Heart left ventricle (tissue), 16 donors: ENCODE results near the gene ADCY7. TPM values are rescaled to one million over a fixed set of nuclear protein-coding genes. Genes with fewer than 3 reads are reported as not detected.
A peak's percentile ranks its signal among the peaks of the same experiment; 100 is the strongest.

Source experiments
- ATAC-seq, 4 donors: fragments of 200-7000 bp; cut with Tn5 transposase; one replicate each; pipeline ENCODE4 v1.9.1; 2020 to 2022; ENCODE audit warnings: moderate library complexity in 4 of 4, mild to moderate bottlenecking in 3 of 4, moderate number of reproducible peaks in 1 of 4
- DNase-seq, 5 donors: peaks; one replicate each; pipeline ENCODE4 v3.0.0-alpha.2; 2020
- H3K27ac ChIP-seq, 12 donors: fragments of 200-600 bp; sonication (generic) in 4 of 12; one replicate each; pipeline versions ENCODE4 v1.5.0 to v1.8.0; 2016 to 2022; ENCODE audit warnings: mild to moderate bottlenecking in 2 of 12
- H3K27me3 ChIP-seq, 9 donors: fragments of 200-600 bp; sonication (generic) in 2 of 9; one replicate each; pipeline versions ENCODE4 v1.5.1 to v1.8.0; 2016 to 2022; ENCODE audit warnings: mild to moderate bottlenecking in 3 of 9
- H3K36me3 ChIP-seq, 9 donors: fragments of 200-600 bp; sonication (generic) in 2 of 9; one replicate each; pipeline versions ENCODE4 v1.5.0 to v1.8.0; 2018 to 2022; ENCODE audit warnings: mild to moderate bottlenecking in 2 of 9
- H3K4me1 ChIP-seq, 12 donors: fragments of 200-600 bp; sonication (generic) in 4 of 12; one replicate each; pipeline versions ENCODE4 v1.5.0 to v1.8.0; 2016 to 2022; ENCODE audit warnings: mild to moderate bottlenecking in 3 of 12
- H3K4me3 ChIP-seq, 12 donors: fragments of 200-600 bp; sonication (generic) in 4 of 12; one replicate each; pipeline versions ENCODE4 v1.5.0 to v1.8.0; 2017 to 2022; ENCODE audit warnings: mild to moderate bottlenecking in 9 of 12, moderate library complexity in 4 of 12
- H3K9me3 ChIP-seq, 12 donors: fragments of 200-600 bp; sonication (generic) in 4 of 12; one replicate each; pipeline versions ENCODE4 v1.5.0 to v1.8.0; 2016 to 2022; ENCODE audit warnings: mild to moderate bottlenecking in 1 of 12
- CTCF ChIP-seq, 12 donors: fragments of 200-600 bp; sonication (generic) in 4 of 12; IDR thresholded peaks; one replicate each; pipeline versions ENCODE4 v1.5.0 to v1.8.0; 2018 to 2022; ENCODE audit warnings: antibody characterized with exemption in 12 of 12, mild to moderate bottlenecking in 5 of 12
- POLR2A ChIP-seq, 2 donors: fragments of 450-650 bp; IDR thresholded peaks; one replicate each; pipeline ENCODE4 v1.6.1; 2017; ENCODE audit warnings: antibody characterized with exemption in 2 of 2, mild to moderate bottlenecking in 2 of 2, moderate library complexity in 2 of 2
- WGBS, 4 donors: extraction: QIAGEN DNeasy Blood & Tissue Kit in 2 of 4; methylation state at CpG; one replicate each; pipeline versions ENCODE4 v1.1.5 to v1.1.7; 2013 to 2018; 5-methylcytosine and 5-hydroxymethylcytosine counted together
- intact Hi-C, 10 donors: fragments of 100-400 bp; cut with DNase I; formaldehyde crosslinking; loops; one replicate each; pipeline versions ENCODE4 v1.11.1 to v1.14.2; 2022
- polyA plus RNA-seq, 2 donors: library from polyadenylated mRNA; stranded (reverse); fragments of 200-250 nt; gene quantifications; one replicate each; pipeline ENCODE4 v1.2.3, GENCODE V29; 2013
- total RNA-seq, 9 donors: library from RNA; depleted of rRNA in 2 of 9; stranded (reverse); fragments of >200 nt in 2 of 9; fragmentation: NEBNext Ultra II Directional in 3 of 9; extraction: Animal tissue kit (Norgen Biotek cat#: 25700) in 3 of 9; gene quantifications; one replicate each; pipeline versions ENCODE4 v1.1.0 to v1.2.4, GENCODE V29; 2016 to 2023
- donor health status: ischemic (EF 13 %, LVEDD 7.1; RV severe dilation, severe dysfunction).
- donor health status: healthy with polysubstance abuse.
- donor health status: DM: no; HTN: yes; CAD: no.
- donor health status: DM: no; HTN: no; CAD: no.
- donor health status: ischemic (EF 25% LVEDD 6.9; RV normal size, moderate dysfunction).
- donor health status: ischemic (EF 25% LVEDD 5.7; RV mildly dilated, moderate dysfunction).
- donor health status: healthy.
- donor health status: DM: yes; HTN: yes; CAD: no.
- donor health status: ischemic (EF 35%, LVEDD 5.7; RV mildly dilated, moderate dysfunction).
- donor health status: nonischemic (EF 11% LVEDD 7.7; RV severe dilation, severe dysfunction).
- donor health status: DM: yes; HTN: yes; CAD: no.
- donor health status: PGD.
- donor health status: ischemic (EF 29% LVEDD 5.4; RV normal size, mild dysfunction).
- donor health status: nonischemic (EF 23%, LVEDD 6.1; RV moderate dilation, normal function).

ADCY7 gene
- total and polyA plus RNA-seq, 11 donors = 3.2 to 46.7 (median 5.3) TPM

- no peak for DNase-seq
- WGBS, 4 donors = 91 to 96% (median 93%) methylated on average over 7 to 18 of the region's 18 CpGs
- H3K27me3 ChIP-seq = no peaks in the 10 kb centered on the region
Observed at GRCh38 chr16:50308237-50308965, 42.0 kb downstream of the ADCY7 start.

DNA sequence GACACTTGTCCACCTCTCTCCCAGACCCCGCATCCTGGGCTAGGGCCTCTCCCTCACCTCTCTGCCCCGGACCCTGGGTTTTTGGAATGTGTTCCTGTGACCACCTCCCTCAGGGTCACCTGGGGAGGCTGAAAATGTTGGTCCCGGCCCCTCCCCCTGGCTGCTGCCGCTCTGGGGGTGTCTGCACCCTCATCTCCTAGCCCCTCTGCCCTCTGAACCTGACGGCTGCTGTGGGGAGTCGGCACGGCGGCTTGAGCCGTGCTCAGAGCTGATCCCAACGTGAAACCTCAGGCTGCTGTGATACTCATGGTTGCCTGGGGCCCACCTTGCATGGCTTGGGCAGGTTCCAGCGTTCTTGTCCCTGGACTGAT, 42.8 kb downstream of the ADCY7 start:
- Histone ChIP-seq H3K36me3 (peaks cover 0 to 83% (median 6%) of the 10 kb centered on the region in 9 donors), H3K27me3 (no peaks in the 10 kb centered on the region), H3K4me3 (no peak overlapping the region), H3K9me3 (no peaks in the 10 kb centered on the region), H3K27ac (no peak overlapping the region), H3K4me1 (peaks cover 0 to 18% (median 5%) of the 10 kb centered on the region in 12 donors)
- intact Hi-C loops = no loop called here
- TF ChIP-seq POLR2A (IDR thresholded peaks at IDR 0.05) (no peak), CTCF (IDR thresholded peaks at IDR 0.05) (no peak)
- DNase-seq = no peak
- 80 to 89% (median 83%) methylated on average over 3 to 11 of the region's 11 CpGs for WGBS, 4 donors
- ATAC-seq = no peak

More at GRCh38 chr16:50308237-50308965, 42.0 kb downstream of the ADCY7 start:
- Histone ChIP-seq H3K9me3 (no peaks in the 10 kb centered on the region), H3K4me1 (peaks cover 0 to 11% (median 3%) of the 10 kb centered on the region in 12 donors), H3K27ac (no peak overlapping the region), H3K4me3 (no peak overlapping the region), H3K36me3 (peaks cover 0 to 82% (median 0%) of the 10 kb centered on the region in 9 donors)
- TF ChIP-seq POLR2A (IDR thresholded peaks at IDR 0.05) (no peak), CTCF (IDR thresholded peaks at IDR 0.05) (no peak)
- no peak for ATAC-seq
- intact Hi-C loops = no loop called here

- Histone ChIP-seq H3K27me3 (no peaks in the 10 kb centered on the region), H3K27ac (no peak overlapping the region), H3K4me1 (peaks cover 0 to 24% (median 5%) of the 10 kb centered on the region in 12 donors), H3K4me3 (no peak overlapping the region), H3K36me3 (peaks cover 0 to 84% (median 12%) of the 10 kb centered on the region in 9 donors), H3K9me3 (no peaks in the 10 kb centered on the region)
- ATAC-seq (peak in 2 of 4 donors; percentile 6 to 9), DNase-seq (peak in 1 of 5 donors; percentile 64)
- no peak for TF ChIP-seq POLR2A (IDR thresholded peaks at IDR 0.05)
- no peak for TF ChIP-seq CTCF (IDR thresholded peaks at IDR 0.05)
- intact Hi-C loops = loop anchor here in 1 of 10 donors (10.0 kb wide), 1 partner anchor 45 kb away; the partner anchor contains the start of gene ADCY7
- WGBS, 4 donors = 43 to 70% (median 63%) methylated on average over 10 to 15 of the region's 15 CpGs
Observed at GRCh38 chr16:50309527-50310307, 43.4 kb downstream of the ADCY7 start.
